ENCODE results near the gene HOXC11. TPM values are rescaled to one million over a fixed set of nuclear protein-coding genes. Genes with fewer than 3 reads are reported as not detected.

HOXC11 gene
- total RNA-seq, 1 donor from 2014 or later, result not detected

GRCh38 chr12:53951577-53952334 lies 21.2 kb upstream of the HOXC11 start:
- Mint-ChIP-seq H3K4me3 (ENCODE audit: unreplicated experiment) (no peak overlapping the region), H3K27ac (ENCODE audit: unreplicated experiment) (no peak overlapping the region), H3K4me1 (ENCODE audit: low read depth, unreplicated experiment) (no peaks in the 10 kb centered on the region), H3K36me3 (ENCODE audit: unreplicated experiment) (no peaks in the 10 kb centered on the region), H3K27me3 (ENCODE audit: unreplicated experiment) (peaks cover 40% of the 10 kb centered on the region), H3K9me3 (ENCODE audit: unreplicated experiment) (peaks cover 3% of the 10 kb centered on the region)
- no peak for DNase-seq
- no peak for TF ChIP-seq CTCF (IDR thresholded peaks at IDR 0.05; ENCODE audit: partially characterized antibody, unreplicated experiment)

GRCh38 chr12:53952335-53952694 lies 20.6 kb upstream of the HOXC11 start:
- H3K4me1 Mint-ChIP-seq (ENCODE audit: low read depth, unreplicated experiment), result no peaks in the 10 kb centered on the region
- no peak for TF ChIP-seq CTCF (IDR thresholded peaks at IDR 0.05; ENCODE audit: partially characterized antibody, unreplicated experiment)
- H3K9me3 Mint-ChIP-seq (ENCODE audit: unreplicated experiment), result peaks cover 3% of the 10 kb centered on the region
- H3K36me3 Mint-ChIP-seq (ENCODE audit: unreplicated experiment), result no peaks in the 10 kb centered on the region
- H3K4me3 Mint-ChIP-seq (ENCODE audit: unreplicated experiment), result no peak overlapping the region
- DNase-seq, result no peak
- no peak overlapping the region for H3K27ac Mint-ChIP-seq (ENCODE audit: unreplicated experiment)
- H3K27me3 Mint-ChIP-seq (ENCODE audit: unreplicated experiment), result peaks cover 42% of the 10 kb centered on the region

- Mint-ChIP-seq H3K27ac (ENCODE audit: unreplicated experiment) (no peak overlapping the region), H3K36me3 (ENCODE audit: unreplicated experiment) (no peaks in the 10 kb centered on the region), H3K27me3 (ENCODE audit: unreplicated experiment) (peaks cover 46% of the 10 kb centered on the region), H3K4me3 (ENCODE audit: unreplicated experiment) (no peak overlapping the region), H3K4me1 (ENCODE audit: low read depth, unreplicated experiment) (no peaks in the 10 kb centered on the region), H3K9me3 (ENCODE audit: unreplicated experiment) (peaks cover 3% of the 10 kb centered on the region)
- TF ChIP-seq CTCF (IDR thresholded peaks at IDR 0.05; ENCODE audit: partially characterized antibody, unreplicated experiment), result no peak
- no peak for DNase-seq
These were observed 19.8 kb upstream of the HOXC11 start for GRCh38 chr12:53952871-53953734.

- no peak overlapping the region for H3K4me3 Mint-ChIP-seq (ENCODE audit: unreplicated experiment)
- H3K9me3 Mint-ChIP-seq (ENCODE audit: unreplicated experiment), result peaks cover 3% of the 10 kb centered on the region
- no peaks in the 10 kb centered on the region for H3K36me3 Mint-ChIP-seq (ENCODE audit: unreplicated experiment)
- no peak for TF ChIP-seq CTCF (IDR thresholded peaks at IDR 0.05; ENCODE audit: partially characterized antibody, unreplicated experiment)
- DNase-seq, result no peak
- no peak overlapping the region for H3K27ac Mint-ChIP-seq (ENCODE audit: unreplicated experiment)
- H3K4me1 Mint-ChIP-seq (ENCODE audit: low read depth, unreplicated experiment), result no peaks in the 10 kb centered on the region
- peaks cover 50% of the 10 kb centered on the region for H3K27me3 Mint-ChIP-seq (ENCODE audit: unreplicated experiment)
These were observed 18.9 kb upstream of the HOXC11 start for GRCh38 chr12:53953831-53954693.

Data from glutamatergic neuron (in vitro differentiated cells).